HL-60/S4 (cell line): Measurements from ENCODE around the gene EBP.

ENCODE experiments used
- in situ Hi-C: fragments of 300-500 bp; cut with MboI; formaldehyde crosslinking; loops from 2 replicates; pipeline ENCODE4 v1.14.3; 2022; ENCODE audit warnings: low sequenced_read_pairs

EBP gene

DNA sequence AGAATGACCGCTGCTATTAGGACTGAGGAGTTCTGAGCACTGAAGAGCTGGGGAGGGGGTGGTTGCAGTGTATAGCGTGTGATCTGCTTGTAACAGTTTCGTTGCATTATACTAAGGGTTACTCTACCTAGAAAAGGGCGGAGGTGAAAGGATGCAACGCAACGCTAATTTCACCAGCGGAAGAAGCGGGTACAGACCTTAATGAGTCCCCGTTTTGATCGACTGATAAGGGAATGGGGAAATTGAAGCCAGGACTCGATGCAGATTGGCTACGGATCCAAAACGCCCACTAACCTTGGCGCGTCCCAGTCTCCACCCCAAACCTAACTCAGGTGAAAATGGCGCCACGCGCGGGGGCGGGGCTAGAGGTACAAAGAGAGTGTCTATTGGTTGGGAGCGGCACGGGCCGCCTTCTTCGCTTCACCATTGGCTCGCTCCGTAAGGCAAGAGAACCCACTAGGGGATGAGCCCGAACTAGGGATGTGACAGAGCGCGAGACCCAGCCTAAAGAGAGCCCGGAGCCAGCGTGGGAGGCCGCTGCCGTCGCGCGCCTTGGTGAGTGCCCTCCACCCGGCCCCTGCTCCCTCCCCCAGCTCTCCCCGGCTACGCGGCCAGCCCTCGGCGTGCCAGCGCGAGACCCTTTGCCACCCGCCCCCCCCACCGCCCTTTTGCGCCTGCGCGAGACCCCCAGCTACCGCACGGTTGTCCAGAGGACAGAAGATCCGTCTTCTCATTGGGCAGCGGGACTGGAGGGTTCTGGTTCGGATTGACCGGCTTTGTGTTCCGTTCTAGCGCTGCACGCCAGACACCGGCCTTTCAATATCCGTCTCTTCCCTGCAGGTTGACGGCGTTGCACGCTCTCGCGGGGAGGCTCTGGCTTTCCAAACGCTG lies at the start of gene EBP:
TSS of gene EBP (plus strand) at position 456 of the 891 bp plus-strand sequence. CDS start 1,964 bp downstream, outside the sequence.
- in situ Hi-C loops = no loop called here

DNA sequence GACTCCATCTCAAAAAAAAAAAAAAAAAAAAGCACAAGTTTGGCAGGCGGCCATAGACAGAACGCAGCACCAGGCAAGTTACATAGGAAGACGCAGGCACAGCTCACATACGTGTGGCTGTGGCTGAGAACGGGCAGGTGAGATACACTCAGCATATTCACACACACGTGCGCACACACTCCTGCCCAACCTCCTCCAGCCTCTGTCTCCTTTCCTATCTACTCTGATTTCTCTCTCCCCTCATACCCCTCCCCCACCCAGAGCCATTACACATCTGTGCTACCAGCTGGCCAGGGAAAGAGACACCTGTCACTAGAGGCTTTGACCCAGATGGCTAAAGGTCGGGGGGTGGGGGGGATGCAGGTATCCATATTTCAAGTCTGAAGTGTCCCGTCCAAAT lies 49.4 kb upstream of the EBP start:
- in situ Hi-C loops = no loop called here

DNA sequence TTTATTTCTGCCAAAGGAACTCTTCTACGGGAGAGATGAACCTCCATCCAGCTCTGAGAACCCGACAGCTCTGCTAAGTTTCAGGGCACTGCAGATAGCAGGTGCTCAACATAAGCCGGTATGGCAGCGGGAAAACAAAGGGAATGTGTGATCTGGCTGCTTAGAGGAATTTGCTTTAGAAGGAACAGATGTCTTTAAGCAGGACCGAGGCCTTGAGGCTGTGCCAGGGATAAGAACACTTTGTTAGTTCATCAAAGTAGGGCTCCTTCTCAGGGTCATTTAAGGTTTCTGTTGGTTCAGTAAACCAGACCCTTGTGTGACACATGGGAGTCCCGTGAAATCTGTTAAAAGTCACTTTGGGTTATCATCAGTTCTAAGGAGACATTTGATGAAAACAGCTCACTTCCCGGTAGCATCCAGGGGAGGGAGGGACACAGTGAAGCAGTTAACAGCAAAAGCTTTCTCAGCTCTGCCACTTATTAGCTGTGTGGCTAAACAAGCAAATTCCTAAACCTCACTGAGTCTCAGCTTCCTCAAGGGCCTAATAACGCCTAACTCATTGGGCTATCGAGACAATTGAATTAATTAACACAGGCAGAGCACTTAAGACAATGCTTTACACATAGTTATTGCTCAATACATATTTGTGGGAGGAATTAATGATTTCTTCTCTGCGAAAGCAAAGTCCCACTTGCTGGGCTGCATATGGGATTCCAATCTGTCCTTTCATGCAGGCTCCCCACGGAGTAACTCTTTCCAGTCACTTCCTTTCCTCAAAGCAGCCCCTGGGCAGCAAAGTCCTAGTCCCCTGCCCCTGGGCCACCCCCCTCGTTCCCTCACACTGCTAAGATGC lies 48.5 kb upstream of the EBP start:
- in situ Hi-C loops = no loop called here

DNA sequence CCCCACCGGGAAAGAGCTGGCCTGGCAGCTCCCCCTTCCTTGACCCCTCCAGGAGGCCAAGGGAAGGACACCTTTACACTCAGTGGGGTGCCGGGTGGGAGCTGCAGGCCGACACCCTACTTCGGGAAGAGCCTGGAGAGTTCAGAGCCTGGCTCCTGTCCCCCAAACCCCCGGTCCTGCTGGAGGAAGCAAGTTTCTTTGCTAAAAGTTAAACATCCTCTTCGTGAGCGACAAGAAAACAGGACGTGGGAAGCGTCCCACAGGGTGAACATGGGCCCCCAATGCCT lies 48.0 kb upstream of the EBP start:
- in situ Hi-C loops = no loop called here

DNA sequence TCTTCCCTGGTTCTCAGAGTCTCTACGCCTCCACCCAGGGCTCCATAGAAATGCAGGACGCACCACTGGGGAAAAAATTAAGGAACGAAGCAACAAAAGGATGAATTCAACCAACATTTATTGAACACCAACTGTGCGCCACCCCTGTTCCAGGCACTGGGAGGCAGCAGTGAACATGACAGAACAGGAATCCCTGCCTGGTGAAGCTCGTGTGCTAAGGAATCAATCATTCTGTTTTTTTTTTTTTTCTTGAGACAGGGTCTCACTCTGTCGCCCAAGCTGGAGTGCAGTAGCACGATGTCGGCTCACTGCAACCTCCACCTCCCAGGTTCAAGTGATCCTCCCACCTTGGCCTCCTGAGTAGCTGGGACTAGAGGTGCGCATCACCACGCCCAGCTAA lies 47.5 kb upstream of the EBP start:
- in situ Hi-C loops = no loop called here

DNA sequence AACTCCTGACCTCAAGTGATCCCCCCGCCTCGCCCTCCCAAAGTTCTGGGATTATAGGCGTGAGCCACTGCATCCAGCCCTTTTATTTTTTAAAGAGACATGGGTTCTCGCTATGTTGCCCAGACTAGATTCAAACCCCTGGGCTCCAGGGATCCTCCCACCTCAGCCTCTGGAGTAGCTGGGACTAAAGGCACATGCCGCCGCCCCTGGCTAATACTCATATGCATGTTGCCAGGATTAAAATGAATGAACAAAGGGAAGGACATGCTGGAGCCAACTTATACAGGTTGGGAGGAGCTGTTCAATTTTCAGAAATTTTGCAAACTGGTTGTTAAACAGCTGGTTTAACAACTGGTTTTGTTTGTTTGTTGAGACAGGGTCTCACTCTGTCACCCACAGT lies 47.0 kb upstream of the EBP start:
- in situ Hi-C loops = no loop called here

DNA sequence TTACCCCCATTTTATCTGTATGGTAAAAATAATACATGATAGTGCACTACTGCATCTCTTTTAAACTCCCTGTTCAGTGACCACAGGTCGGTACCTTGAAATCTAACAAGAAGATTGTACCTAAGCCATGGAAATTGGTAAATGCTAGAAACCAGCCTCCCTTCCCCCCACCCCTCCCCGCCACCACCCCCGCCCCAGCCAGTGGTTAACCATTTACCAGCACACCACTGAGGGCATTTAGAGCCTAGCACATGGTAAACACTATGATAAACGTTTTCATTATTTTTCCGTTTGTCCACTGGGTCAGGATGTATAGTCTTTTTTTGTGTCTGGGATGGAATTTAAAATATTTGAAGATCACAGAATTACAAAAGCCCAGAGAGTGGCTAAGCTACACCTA lies 46.3 kb upstream of the EBP start:
- in situ Hi-C loops = loop anchor here (25.0 kb wide), 1 partner anchor 388 kb away; no protein-coding TSS in a partner anchor

DNA sequence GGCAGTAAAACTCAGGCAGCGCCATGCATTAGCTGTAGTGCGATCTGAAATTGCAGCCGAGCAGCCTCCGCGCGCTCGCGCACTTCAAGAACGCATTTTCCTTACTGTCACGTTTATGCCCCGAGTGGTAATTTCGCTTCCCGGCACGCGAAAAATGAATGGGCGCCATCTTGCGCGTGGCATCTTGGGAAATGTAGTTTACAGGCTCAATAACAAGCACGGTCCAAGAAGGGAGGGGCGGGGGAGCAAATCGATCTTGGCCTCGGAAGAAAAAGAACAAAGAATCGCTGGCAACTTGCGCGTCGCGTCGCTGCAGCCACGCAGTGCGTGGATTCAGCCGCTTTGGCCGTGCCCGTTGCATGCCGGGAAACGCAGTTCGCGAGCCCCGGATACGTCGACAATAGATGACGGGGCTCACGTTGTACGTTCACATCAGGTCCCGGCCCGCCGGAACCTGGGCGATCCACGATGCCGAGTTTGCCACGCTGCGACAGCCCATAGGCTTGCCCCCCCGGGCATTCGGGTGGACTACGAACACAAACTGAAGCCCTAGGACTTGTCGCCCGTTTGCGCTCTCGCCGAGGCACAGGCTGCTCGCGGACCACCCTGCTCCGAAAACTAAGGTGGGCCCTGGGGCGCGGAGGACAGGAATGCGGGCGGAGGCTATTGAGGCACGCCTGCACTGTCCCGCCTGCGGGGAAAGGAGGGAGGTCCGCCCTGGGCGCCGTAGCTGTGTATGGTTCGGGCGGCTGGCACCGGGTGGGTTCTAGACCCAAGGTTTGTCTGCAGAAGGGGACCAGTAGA lies 45.6 kb upstream of the EBP start, which contains the start of gene FTSJ1:
TSS of gene FTSJ1 (plus strand) at position 426 of the 804 bp plus-strand sequence. CDS start 1,849 bp downstream, outside the sequence.
- in situ Hi-C loops = loop anchor here (25.0 kb wide), 1 partner anchor 389 kb away; no protein-coding TSS in a partner anchor

DNA sequence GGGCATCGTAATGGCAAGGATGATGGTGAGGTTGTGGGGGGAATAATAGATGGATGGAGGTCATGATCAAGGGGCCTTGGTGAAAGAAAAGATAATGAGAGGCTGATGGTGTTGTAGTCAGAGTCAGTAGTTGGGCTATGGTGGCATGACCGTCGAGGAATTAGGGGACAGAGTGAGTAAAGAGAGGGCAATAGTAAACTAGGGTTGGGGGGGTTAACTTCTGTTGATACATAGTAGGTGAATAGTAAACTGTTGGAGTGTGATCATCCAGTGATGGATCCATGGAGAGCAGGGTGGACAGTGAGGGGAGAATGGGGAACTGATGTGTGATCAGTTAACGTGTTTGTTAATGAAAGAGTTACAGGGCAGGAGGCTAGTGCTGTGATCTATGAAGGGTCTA lies 44.7 kb upstream of the EBP start:
- in situ Hi-C loops = loop anchor here (25.0 kb wide), 1 partner anchor 390 kb away; no protein-coding TSS in a partner anchor

DNA sequence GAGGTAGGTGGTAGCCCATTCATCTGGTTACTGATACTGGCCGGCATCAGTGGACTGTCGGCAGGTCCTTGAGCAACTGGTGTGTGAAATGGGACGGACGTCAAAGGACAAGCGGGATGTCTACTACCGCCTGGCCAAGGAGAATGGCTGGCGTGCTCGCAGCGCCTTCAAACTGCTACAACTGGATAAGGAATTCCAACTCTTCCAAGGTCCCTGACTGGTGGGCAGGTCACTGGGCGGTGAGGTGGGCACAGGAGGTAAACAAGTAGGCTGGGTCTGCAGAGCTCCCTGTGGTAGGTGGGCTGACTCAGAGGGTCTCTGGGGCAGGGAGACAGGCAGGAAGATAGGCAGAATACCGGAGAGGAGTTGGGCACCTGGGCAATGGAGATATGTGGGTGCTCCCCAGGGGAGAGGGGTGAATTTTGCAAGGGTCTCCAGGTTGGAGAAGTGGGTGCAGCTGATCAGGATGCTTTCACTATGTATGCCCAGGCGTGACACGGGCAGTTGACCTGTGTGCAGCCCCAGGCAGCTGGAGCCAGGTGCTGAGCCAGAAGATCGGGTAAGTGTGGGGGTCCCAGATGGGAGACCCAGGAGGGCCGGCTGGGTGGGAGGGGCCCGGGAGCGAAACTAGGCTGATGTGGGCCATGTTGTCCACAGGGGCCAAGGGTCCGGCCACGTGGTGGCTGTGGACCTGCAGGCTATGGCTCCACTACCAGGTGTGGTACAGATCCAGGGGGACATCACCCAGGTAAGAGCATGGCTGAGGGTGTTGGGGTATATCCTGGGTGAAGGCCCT lies 43.5 kb upstream of the EBP start:
- in situ Hi-C loops = loop anchor here (25.0 kb wide), 1 partner anchor 391 kb away; no protein-coding TSS in a partner anchor

DNA sequence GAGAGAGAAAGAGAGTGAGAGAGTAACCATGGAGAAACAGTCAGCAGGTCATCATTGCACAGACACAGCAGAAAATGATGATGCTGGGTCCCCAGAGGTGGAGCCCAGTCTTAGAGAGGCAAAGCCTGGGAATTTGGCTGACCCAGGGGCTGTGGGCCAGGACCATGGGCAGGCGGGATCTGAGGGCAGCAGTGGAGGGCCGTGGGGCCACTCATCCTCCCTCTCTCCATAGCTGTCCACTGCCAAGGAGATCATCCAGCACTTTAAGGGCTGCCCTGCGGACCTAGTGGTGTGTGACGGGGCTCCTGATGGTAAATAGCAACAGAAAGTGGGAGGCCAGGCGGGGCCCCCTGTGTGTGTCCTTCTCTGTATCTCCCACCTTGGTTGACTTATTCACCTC lies 42.8 kb upstream of the EBP start:
- in situ Hi-C loops = loop anchor here (25.0 kb wide), 1 partner anchor 392 kb away; no protein-coding TSS in a partner anchor

DNA sequence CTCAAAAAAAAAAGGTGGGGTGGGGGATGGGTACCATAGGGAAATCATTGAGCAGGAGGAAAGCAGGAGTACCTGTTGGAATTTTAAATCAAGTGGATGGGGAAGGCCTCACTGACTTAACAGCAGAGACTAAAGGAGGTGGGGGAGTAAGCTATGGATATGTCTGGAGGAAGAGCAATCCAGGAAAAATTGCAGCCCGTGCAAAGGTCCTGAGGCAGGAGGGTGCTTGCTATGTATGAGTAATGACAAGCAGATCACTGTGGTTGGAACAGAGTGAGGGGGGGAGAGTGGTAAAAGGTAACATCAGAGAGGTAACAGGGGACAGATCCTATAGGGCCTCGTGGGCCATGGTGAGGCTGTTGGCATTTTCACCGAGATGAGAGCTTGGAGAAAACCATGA lies 41.5 kb upstream of the EBP start:
- in situ Hi-C loops = loop anchor here (25.0 kb wide), 1 partner anchor 393 kb away; no protein-coding TSS in a partner anchor

DNA sequence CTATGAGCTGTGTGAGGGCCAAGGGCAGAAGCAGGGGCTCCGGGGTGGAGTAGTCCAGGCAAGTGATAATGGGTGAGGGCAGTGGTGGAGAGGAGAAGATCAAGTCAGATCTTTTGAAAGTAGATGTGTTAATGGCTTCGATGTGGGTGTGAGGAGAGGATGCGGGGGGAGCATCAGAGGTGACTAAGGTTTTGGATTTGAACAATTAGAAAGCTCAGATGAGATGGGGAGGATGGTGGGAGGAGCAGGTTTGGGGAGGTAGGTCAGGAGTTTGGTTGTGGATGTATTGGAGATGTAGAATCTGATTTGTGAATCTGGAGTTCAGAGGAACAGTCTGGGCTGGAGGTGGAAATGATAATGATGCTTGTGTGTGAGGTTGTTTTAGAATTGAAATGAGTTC lies 41.0 kb upstream of the EBP start:
- in situ Hi-C loops = loop anchor here (25.0 kb wide), 1 partner anchor 393 kb away; no protein-coding TSS in a partner anchor

DNA sequence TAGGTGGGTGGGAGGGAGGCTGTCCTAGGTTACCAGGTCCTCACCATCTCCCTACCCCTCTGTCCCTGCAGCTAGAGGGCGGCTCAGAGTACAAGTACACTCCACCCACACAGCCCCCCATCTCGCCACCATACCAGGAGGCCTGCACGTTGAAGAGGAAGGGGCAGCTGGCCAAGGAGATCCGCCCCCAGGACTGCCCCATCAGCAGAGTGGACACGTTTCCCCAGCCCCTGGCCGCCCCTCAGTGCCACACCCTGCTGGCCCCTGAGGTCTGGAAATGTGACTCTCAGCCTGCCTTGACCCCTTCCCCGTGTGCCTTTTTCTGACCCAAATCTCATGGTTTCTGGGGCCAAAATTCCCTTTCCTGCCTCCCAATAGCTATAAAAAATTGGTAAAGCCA lies 39.1 kb upstream of the EBP start:
- in situ Hi-C loops = loop anchor here (25.0 kb wide), 1 partner anchor 395 kb away; no protein-coding TSS in a partner anchor

DNA sequence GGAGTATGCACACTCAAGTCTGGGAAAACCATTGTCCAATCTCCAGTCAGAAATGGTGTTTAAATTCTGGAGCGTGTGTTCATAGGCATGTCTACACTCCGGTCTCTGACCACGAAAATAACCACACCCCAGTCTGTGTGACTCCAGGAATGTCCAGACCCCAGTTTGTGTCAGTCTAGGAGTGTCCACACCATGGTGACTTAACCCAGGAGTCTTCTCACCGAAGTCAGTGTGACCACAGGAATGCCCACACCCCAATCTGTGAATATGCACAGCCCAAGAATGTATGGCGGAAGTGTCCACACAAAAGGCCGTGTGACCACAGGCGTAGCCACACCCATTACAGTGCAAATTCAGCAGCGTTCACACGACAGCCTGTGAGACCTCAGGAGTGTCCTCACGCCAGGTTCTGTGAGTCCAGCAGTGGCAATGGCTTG lies 34.2 kb upstream of the EBP start:
- in situ Hi-C loops = loop anchor here (25.0 kb wide), 1 partner anchor 400 kb away; no protein-coding TSS in a partner anchor

DNA sequence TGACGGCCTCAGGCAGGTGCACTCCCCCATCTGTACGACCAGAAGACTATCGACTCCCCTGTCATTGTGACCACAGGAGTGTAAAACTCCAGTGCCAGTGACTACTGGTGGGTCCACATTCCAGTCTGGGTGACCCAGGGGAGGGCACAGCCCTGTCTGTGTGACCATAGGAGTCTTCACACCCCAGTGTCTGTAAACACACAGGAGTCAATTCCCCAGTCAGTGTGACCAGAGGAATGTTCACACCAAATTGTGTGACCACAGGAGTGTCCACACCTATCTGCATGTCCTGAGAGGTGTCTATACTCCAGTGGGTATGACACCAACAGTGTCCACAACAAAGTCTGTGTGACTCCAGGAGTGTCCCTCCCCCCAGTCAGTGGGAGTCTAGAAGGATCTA lies 33.6 kb upstream of the EBP start:
- in situ Hi-C loops = loop anchor here (25.0 kb wide), 1 partner anchor 401 kb away; no protein-coding TSS in a partner anchor

DNA sequence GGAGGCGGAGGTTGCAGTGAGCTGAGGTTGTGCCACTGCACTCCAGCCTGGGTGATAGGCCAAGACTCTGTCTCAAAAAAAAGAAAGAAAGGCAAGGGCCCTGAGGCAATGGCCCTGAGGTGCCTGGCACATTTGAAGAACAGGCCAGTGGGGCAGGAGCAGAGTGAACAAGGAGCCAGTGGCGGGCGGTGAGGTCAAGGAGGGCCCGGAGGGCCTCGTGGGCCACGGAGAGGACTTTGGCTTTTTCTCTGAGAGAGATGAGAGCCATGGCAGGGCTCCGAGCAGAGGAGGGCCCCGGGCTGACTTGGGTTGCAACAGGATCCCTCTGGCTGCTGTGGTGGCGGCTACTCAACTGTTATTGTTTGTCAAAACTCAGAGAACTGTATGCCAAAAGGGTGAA lies 32.3 kb upstream of the EBP start:
- in situ Hi-C loops = loop anchor here (25.0 kb wide), 1 partner anchor 402 kb away; no protein-coding TSS in a partner anchor

DNA sequence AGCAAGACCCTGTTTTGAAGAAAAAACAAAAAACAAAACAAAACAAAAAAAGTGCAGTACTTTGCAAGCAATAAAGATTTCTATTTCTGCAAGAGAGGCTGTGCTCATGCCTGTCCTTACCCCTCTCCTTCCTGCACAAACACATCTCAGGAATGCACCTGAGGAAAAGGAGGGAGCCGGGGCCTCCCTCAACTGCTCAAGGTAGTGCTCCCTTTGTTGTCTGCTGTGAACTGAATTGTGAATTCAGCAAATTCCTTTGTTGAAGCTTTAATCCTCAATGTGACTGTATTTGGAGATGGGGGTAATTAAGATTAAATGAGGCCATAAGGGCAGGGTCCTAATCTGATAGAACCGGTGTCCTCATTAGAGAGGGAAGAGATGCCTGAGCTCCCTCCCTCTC lies 31.7 kb upstream of the EBP start:
- in situ Hi-C loops = loop anchor here (25.0 kb wide), 1 partner anchor 403 kb away; no protein-coding TSS in a partner anchor

DNA sequence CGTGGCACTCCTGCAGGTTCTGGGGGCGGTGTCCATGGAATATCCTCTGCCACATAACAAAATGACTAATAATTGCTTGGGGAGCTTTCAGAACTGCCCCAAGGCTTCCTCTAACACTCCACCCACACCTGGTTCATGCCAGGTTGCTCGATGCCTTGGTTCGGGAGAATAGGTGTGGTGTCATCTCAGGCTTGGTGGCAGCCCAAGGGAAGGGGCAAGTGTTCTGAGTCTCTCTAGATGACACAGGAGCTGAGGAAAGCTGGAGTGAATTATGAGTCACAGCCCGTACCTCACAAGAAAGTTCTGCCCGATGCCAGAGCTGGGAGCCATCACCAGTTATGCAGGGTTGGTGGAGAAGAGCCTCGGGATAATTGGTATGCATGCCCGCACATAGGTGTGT lies 30.9 kb upstream of the EBP start:
- in situ Hi-C loops = loop anchor here (25.0 kb wide), 1 partner anchor 403 kb away; no protein-coding TSS in a partner anchor
